HFFc6 (cell line): ENCODE measurements around the gene ADAMTS17. TPM values are rescaled to one million over a fixed set of nuclear protein-coding genes. Genes with fewer than 3 reads are reported as not detected.

Experiments used
- DNase-seq: peaks from one replicate; pipeline ENCODE4 v3.0.0-alpha.2; 2018
- H3K27ac Mint-ChIP-seq: 2 replicates; pipeline ENCODE4 v1.8.0; 2020; ENCODE audit warnings: mild to moderate bottlenecking, mixed read lengths
- H3K27me3 Mint-ChIP-seq: 2 replicates; pipeline ENCODE4 v1.8.0; 2021; ENCODE audit warnings: mild to moderate bottlenecking, moderate library complexity, mixed read lengths; ENCODE audit not compliant: insufficient read depth
- H3K36me3 Mint-ChIP-seq: 2 replicates; pipeline ENCODE4 v1.8.0; 2021; ENCODE audit warnings: low read depth, mixed read lengths
- H3K4me1 Mint-ChIP-seq: 2 replicates; pipeline ENCODE4 v1.8.0; 2020; ENCODE audit warnings: low read depth, mixed read lengths
- H3K4me3 Mint-ChIP-seq: 2 replicates; pipeline ENCODE4 v1.8.0; 2020; ENCODE audit warnings: mild to moderate bottlenecking, moderate library complexity, mixed read lengths
- H3K9me3 Mint-ChIP-seq: 2 replicates; pipeline ENCODE4 v1.8.0; 2020; ENCODE audit warnings: mild to moderate bottlenecking, mixed read lengths
- total RNA-seq, 6 experiments: library from RNA; stranded (reverse); fragmentation: NEBNext Ultra II Directional; extraction: Animal tissue kit (Norgen Biotek cat#: 25700); gene quantifications; 2 replicates in 1 of 6; 3 replicates in 5 of 6; pipeline ENCODE4 v1.2.3, GENCODE V29; 2021
- TF ChIP-seq, protein P1 (sequence below): fragments of 200-600 bp; sonication (generic); IDR thresholded peaks from 2 replicates; pipeline ENCODE4 v1.5.0; 2021; ENCODE audit warnings: antibody characterized with exemption, mild to moderate bottlenecking

Gene ADAMTS17
- total RNA-seq, 6 experiments from 2014 or later, result not detected

DNA sequence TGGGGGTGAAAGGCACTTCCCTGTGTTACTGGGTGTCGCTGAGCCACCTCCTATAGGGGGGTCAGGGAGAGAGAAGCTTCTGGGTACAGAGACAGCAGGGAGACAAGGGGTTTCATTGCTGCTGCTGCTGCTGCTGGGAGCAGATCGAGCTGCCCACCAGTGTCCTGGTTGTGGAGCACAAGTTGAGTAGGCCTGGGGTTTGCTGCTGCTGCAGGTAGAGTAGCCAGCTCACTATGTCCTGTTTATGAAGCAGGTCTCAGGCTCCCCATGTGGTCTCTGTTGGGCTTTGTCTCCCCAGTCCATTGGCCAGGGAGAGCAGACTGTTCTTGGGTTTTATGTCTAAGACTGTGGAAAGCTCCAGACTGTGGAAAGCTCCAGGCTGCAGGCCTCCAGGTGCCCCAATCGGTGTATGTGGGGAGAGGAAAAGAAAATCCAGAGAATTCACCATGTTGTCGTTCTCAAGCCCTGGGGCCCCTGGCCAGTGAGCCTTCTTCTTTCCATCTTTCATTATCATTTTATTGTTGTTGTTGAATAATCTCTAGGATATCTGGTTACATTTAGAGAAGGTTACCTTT is 157.8 kb downstream of the ADAMTS17 start:
- H3K4me3 Mint-ChIP-seq, result no peak overlapping the region
- TF ChIP-seq, protein P1, sequence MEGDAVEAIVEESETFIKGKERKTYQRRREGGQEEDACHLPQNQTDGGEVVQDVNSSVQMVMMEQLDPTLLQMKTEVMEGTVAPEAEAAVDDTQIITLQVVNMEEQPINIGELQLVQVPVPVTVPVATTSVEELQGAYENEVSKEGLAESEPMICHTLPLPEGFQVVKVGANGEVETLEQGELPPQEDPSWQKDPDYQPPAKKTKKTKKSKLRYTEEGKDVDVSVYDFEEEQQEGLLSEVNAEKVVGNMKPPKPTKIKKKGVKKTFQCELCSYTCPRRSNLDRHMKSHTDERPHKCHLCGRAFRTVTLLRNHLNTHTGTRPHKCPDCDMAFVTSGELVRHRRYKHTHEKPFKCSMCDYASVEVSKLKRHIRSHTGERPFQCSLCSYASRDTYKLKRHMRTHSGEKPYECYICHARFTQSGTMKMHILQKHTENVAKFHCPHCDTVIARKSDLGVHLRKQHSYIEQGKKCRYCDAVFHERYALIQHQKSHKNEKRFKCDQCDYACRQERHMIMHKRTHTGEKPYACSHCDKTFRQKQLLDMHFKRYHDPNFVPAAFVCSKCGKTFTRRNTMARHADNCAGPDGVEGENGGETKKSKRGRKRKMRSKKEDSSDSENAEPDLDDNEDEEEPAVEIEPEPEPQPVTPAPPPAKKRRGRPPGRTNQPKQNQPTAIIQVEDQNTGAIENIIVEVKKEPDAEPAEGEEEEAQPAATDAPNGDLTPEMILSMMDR, result no peak
- H3K36me3 Mint-ChIP-seq, result peaks cover 13% of the 10 kb centered on the region
- no peaks in the 10 kb centered on the region for H3K27me3 Mint-ChIP-seq
- peaks cover 78% of the 10 kb centered on the region for H3K9me3 Mint-ChIP-seq
- no peaks in the 10 kb centered on the region for H3K4me1 Mint-ChIP-seq
- no peak overlapping the region for H3K27ac Mint-ChIP-seq
- DNase-seq, result no peak

DNA sequence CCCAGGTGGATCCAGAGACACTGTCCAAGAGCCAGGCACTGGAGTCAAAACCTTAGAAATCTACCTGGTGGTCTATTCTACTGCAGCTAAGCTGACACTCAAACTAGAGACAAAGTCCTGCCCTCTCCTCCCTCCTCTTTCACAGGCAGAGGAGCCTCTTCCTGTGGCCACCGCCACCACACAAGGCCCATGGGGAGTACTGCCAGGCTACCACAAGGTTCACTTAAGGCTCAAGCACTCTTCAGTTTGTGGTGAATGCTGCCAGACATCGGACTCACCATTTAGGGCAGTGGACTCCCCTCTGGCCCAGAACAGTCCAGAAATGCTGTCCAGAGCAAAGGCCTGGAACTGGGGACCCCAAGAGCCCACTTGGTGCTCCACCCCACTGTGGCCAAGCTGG is 160.9 kb downstream of the ADAMTS17 start:
- H3K27me3 Mint-ChIP-seq, result no peaks in the 10 kb centered on the region
- TF ChIP-seq, protein P1, result no peak
- no peak for DNase-seq
- H3K27ac Mint-ChIP-seq, result no peak overlapping the region
- H3K9me3 Mint-ChIP-seq, result peaks cover 81% of the 10 kb centered on the region
- H3K4me3 Mint-ChIP-seq, result no peak overlapping the region
- H3K4me1 Mint-ChIP-seq, result no peaks in the 10 kb centered on the region
- peaks cover 6% of the 10 kb centered on the region for H3K36me3 Mint-ChIP-seq

DNA sequence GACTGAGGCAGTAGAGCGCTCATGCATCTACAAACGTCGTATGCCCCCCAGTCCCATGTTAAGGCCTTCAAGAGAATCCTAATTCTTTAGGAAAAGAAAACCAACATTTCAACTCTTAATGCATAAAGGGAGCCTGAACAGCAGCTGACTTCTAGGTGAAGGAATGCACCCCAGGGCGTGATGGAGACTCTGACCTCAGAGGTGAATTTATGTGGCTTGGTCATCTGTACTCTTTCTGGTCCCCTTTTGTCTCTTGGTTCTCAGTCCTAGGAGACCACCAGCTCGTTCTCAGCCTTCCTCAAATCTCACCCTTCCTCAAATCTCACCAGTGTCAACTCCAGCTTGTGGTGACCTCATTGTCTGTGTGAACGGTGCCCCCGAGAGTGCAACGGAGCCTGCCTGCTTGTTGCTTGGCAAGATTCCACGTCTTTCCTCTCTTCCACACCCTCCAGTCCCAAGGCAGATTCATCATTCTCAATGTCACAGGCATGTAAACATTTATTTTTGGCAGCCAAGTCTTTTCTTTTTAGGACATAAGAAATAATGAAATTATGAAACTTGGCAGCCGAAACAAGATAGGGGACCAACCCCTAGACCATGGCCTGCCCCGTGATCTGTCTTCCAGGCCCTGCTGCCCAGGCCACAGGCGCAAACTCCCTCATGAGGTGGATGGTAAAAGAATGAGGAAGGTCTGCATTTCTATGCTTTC is 166.2 kb downstream of the ADAMTS17 start:
- no peaks in the 10 kb centered on the region for H3K4me1 Mint-ChIP-seq
- H3K9me3 Mint-ChIP-seq, result peaks cover 49% of the 10 kb centered on the region
- TF ChIP-seq, protein P1, result no peak
- no peaks in the 10 kb centered on the region; the same call in 1 of the 2 replicates for H3K36me3 Mint-ChIP-seq
- H3K27me3 Mint-ChIP-seq, result no peaks in the 10 kb centered on the region; the same call in 1 of the 2 replicates
- no peak overlapping the region for H3K27ac Mint-ChIP-seq
- DNase-seq, result no peak
- no peak overlapping the region for H3K4me3 Mint-ChIP-seq

DNA sequence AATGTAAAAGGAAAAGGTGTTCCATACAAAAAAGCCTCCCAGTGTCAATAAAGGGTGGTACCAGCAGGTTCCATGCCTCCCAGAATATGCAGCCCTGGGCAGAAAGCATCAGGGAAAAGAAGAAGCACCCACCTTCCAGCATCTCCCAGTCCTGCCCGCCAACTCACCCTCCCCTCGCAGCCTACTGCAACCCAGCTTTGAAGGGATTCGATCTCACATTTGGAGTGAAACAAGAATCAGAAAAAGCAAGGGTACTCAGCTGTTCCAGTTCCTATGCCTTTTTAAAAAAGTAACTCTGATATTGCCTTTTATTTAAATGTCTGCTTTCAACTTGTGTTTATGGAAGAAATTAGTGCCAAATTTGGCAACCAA is 166.9 kb downstream of the ADAMTS17 start:
- Mint-ChIP-seq H3K36me3 (no peaks in the 10 kb centered on the region; the same call in 1 of the 2 replicates), H3K9me3 (peaks cover 49% of the 10 kb centered on the region), H3K27me3 (no peaks in the 10 kb centered on the region; the same call in 1 of the 2 replicates), H3K27ac (no peak overlapping the region), H3K4me3 (no peak overlapping the region), H3K4me1 (no peaks in the 10 kb centered on the region)
- TF ChIP-seq, protein P1, result no peak
- no peak for DNase-seq

DNA sequence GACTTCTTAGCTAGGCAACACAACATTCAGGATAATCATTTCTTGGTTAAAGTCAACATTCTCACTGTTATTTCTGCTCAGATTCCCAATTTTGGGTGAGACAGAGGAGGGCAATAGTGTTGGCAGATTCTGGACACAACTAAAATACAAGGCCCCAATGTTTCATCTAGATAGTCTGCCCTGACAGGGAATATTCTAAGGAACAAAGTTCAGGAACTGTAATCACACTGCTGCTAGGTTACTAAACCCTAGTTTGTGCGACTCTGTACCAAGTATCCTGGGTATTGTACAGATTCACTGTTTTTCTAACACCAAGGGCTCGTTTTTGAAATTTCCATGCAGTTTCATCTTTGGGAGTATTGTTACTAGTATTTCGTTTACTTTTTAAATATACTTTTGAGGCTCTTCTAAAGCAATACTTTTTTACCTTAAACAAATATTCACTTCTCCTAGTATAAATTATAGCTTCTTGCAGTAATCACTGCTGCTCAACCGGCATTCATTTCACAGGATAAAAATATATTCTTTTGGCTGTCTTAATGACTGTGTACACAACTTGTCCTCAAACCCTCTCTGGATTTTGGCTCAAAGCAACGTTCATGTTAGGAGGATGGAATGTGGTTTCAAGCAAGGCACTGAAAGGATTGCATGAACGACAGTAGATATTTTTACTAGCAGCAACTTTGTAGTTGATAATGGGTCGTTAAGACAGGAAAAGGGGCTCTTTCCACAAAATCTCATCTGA is 167.4 kb downstream of the ADAMTS17 start:
- no peak overlapping the region for H3K4me3 Mint-ChIP-seq
- H3K27ac Mint-ChIP-seq, result no peak overlapping the region
- no peaks in the 10 kb centered on the region; the same call in 1 of the 2 replicates for H3K36me3 Mint-ChIP-seq
- TF ChIP-seq, protein P1, result no peak
- H3K9me3 Mint-ChIP-seq, result peaks cover 51% of the 10 kb centered on the region
- DNase-seq, result no peak
- no peaks in the 10 kb centered on the region; the same call in 1 of the 2 replicates for H3K27me3 Mint-ChIP-seq
- no peaks in the 10 kb centered on the region for H3K4me1 Mint-ChIP-seq
